K562 (cell line): Measurements from ENCODE around the gene LRRC43. TPM values are rescaled to one million over a fixed set of nuclear protein-coding genes. Genes with fewer than 3 reads are reported as not detected.

Source experiments
- ATAC-seq: fragments of 200-7000 bp; cut with Tn5 transposase; 3 replicates; pipeline ENCODE4 v1.9.1; 2020; ENCODE audit warnings: moderate library complexity
- BruUV-seq: library from RNA; stranded (reverse); fragments of 400-500 nt; replicated peaks from 2 replicates; lab custom pipeline; 2021; lab: Mats Ljungman, UMichigan
- CTCF ChIA-PET: fragments of 300-600 bp; formaldehyde crosslinking; extraction: SDS; loops from one replicate; lab custom pipeline; 2021; ENCODE audit warnings: low intra/inter-chr PET ratio; lab: Yijun Ruan, JAX
- POLR2A ChIA-PET: fragments of 300-600, 350-650 bp; sonication (Branson Sonifier 250); formaldehyde crosslinking; extraction: SDS; loops from one replicate; lab custom pipeline; 2021; ENCODE audit warnings: antibody characterized with exemption, inconsistent platforms; lab: Yijun Ruan, JAX
- DNase-seq, 4 experiments: peaks; one replicate each; pipeline versions ENCODE4 v3.0.0 to v3.0.0-alpha.2; 2011 to 2018; ENCODE audit warnings: low spot score in 3 of 4, mixed read lengths in 3 of 4; ENCODE audit errors: extremely low read depth in 1 of 4
- FAIRE-seq: peaks from 2 replicates; lab custom pipeline; 2011; peaks lifted over from hg19 to GRCh38; lab: Jason Lieb, UNC
- H2AFZ ChIP-seq: 2 replicates; pipeline ENCODE4 v1.6.0; 2011; ENCODE audit warnings: low read depth, low read length, control low read depth, inconsistent platforms
- H3K27ac ChIP-seq: fragments of 200-600 bp; 3 replicates; pipeline ENCODE4 v1.8.0; 2011; ENCODE audit warnings: low read depth, mild to moderate bottlenecking, control low read depth, inconsistent platforms, low read length, moderate library complexity, mixed read lengths; ENCODE audit errors: extremely low read depth
- H3K27me3 ChIP-seq, 2 experiments: fragments of 300-600 bp in 1 of 2; 2 replicates in 1 of 2; 3 replicates in 1 of 2; pipeline versions ENCODE4 v1.6.0 to v1.8.0; 2011; ENCODE audit warnings: inconsistent platforms in 2 of 2, low read length in 2 of 2, mild to moderate bottlenecking in 1 of 2, mixed read lengths in 1 of 2, moderate library complexity in 1 of 2; ENCODE audit not compliant: control insufficient read depth in 2 of 2, insufficient read depth in 2 of 2
- H3K36me3 ChIP-seq: fragments of 300-600 bp; 3 replicates; pipeline ENCODE4 v1.8.0; 2011; ENCODE audit warnings: mild to moderate bottlenecking, low read length, inconsistent platforms; ENCODE audit not compliant: control insufficient read depth, insufficient read depth
- H3K4me1 ChIP-seq, 2 experiments: fragments of 200-600 bp in 1 of 2; replicated peaks in 1 of 2; 2 replicates in 1 of 2; 3 replicates in 1 of 2; pipeline versions ENCODE4 v1.5.1 to v1.8.0; 2011; ENCODE audit warnings: inconsistent platforms in 2 of 2, low read length in 2 of 2, mild to moderate bottlenecking in 1 of 2, mixed read lengths in 1 of 2, moderate library complexity in 1 of 2; ENCODE audit not compliant: control insufficient read depth in 2 of 2, insufficient read depth in 2 of 2
- H3K4me2 ChIP-seq: 2 replicates; pipeline ENCODE4 v1.6.1; 2011; ENCODE audit warnings: low read length, control low read depth, inconsistent platforms, mixed read lengths; ENCODE audit not compliant: insufficient read depth
- H3K4me3 ChIP-seq: fragments of 200-600 bp; sonication (generic), shearing (Covaris generic); 2 replicates; pipeline ENCODE4 v1.5.1; 2016; ENCODE audit warnings: control low read depth, inconsistent platforms
- H3K79me2 ChIP-seq: fragments of 200-600 bp; 3 replicates; pipeline ENCODE4 v1.8.0; 2011; ENCODE audit warnings: low read length, inconsistent platforms; ENCODE audit not compliant: control insufficient read depth, insufficient read depth
- H3K9ac ChIP-seq, 2 experiments: 2 replicates each; pipeline versions ENCODE4 v1.6.0 to v1.6.1; 2011; ENCODE audit warnings: low read depth in 2 of 2, low read length in 2 of 2, control low read depth in 1 of 2, inconsistent platforms in 1 of 2, mild to moderate bottlenecking in 1 of 2, mixed read lengths in 1 of 2; ENCODE audit not compliant: insufficient read depth in 1 of 2
- H3K9me1 ChIP-seq: one replicate; pipeline ENCODE4 v1.6.0; 2011; ENCODE audit warnings: inconsistent platforms, mild to moderate bottlenecking, low read length, moderate library complexity; ENCODE audit not compliant: control insufficient read depth, insufficient read depth
- H3K9me3 ChIP-seq: replicated peaks from 2 replicates; pipeline ENCODE4 v1.5.1; 2011; ENCODE audit warnings: low read depth, low read length, inconsistent platforms; ENCODE audit not compliant: control insufficient read depth, insufficient read depth
- H4K20me1 ChIP-seq: replicated peaks from 2 replicates; pipeline ENCODE4 v1.6.1; 2011; ENCODE audit warnings: low read length, inconsistent platforms, mixed read lengths; ENCODE audit not compliant: control insufficient read depth, insufficient read depth
- BACH1 ChIP-seq: fragments of 200-800 bp; sonication (Bioruptor generic); IDR thresholded peaks from 2 replicates; pipeline ENCODE4 v1.6.1; 2016; ENCODE audit warnings: missing genetic modification characterization, missing compliant biosample characterization
- HES1 ChIP-seq: fragments of 450-650 bp; IDR thresholded peaks from 2 replicates; pipeline ENCODE4 v1.6.1; 2016; ENCODE audit warnings: low read depth, mild to moderate bottlenecking, moderate library complexity
- NR2F6 ChIP-seq: fragments of 450-650 bp; formaldehyde crosslinking; IDR thresholded peaks from 2 replicates; pipeline ENCODE4 v1.4.0; 2020; ENCODE audit warnings: mild to moderate bottlenecking
- PHB2 ChIP-seq: fragments of 450-650 bp; IDR thresholded peaks from 2 replicates; pipeline ENCODE4 v1.6.1; 2017; ENCODE audit warnings: low read depth
- PRPF4 ChIP-seq: fragments of 200-400 bp; formaldehyde crosslinking; IDR thresholded peaks from one replicate; pipeline ENCODE4 v1.6.1; 2017; ENCODE audit warnings: low read length, low read depth, mild to moderate bottlenecking; ENCODE audit not compliant: insufficient read depth, poor library complexity, severe bottlenecking
- RBM25 ChIP-seq: fragments of 200-400 bp; formaldehyde crosslinking; IDR thresholded peaks from 2 replicates; pipeline ENCODE4 v1.6.1; 2018; ENCODE audit warnings: low read length, low read depth, moderate library complexity; ENCODE audit not compliant: severe bottlenecking
- SMARCA5 ChIP-seq: fragments of 450-650 bp; IDR thresholded peaks from 2 replicates; pipeline ENCODE4 v1.6.1; 2016
- TRIM25 ChIP-seq: fragments of 450-650 bp; IDR thresholded peaks from 2 replicates; pipeline ENCODE4 v1.7.0; 2016; ENCODE audit warnings: borderline replicate concordance
- ZBTB43 ChIP-seq: sonication (generic); formaldehyde crosslinking; IDR thresholded peaks from 2 replicates; pipeline ENCODE4 v1.8.0; 2023; ENCODE audit warnings: mild to moderate bottlenecking, missing genetic modification reagents
- ZNF175 ChIP-seq: fragments of 200-800 bp; sonication (Bioruptor generic); IDR thresholded peaks from 2 replicates; pipeline ENCODE4 v1.6.1; 2016; ENCODE audit warnings: low read depth, mild to moderate bottlenecking, missing genetic modification characterization, missing compliant biosample characterization
- ZNF778 ChIP-seq: fragments of 450-650 bp; formaldehyde crosslinking; IDR thresholded peaks from 2 replicates; pipeline ENCODE4 v1.4.0; 2020; ENCODE audit warnings: mild to moderate bottlenecking, moderate library complexity
- ZNF785 ChIP-seq: fragments of 250-450 bp; sonication (Bioruptor Pico); IDR thresholded peaks from 2 replicates; pipeline ENCODE4 v1.4.0; 2020; ENCODE audit warnings: mild to moderate bottlenecking
- WGBS: fragments of 100-300 bp; shearing (Covaris generic); methylation state at CpG from one replicate; pipeline ENCODE4 v1.1.6; 2016; ENCODE audit warnings: low coverage, mixed read lengths; ENCODE audit not compliant: insufficient coverage; ENCODE audit errors: missing lambda C conversion rate; 5-methylcytosine and 5-hydroxymethylcytosine counted together
- in situ Hi-C: fragments of 300-500 bp; cut with MboI; formaldehyde crosslinking; loops from 4 replicates; pipeline ENCODE4 v1.15.0; 2018; ENCODE audit warnings: inconsistent platforms, mixed read lengths
- intact Hi-C: fragments of 100-400 bp; cut with micrococcal nuclease; formaldehyde crosslinking; loops from 2 replicates; pipeline ENCODE4 v1.14.2; 2022
- polyA plus RNA-seq, 8 experiments: library from polyadenylated mRNA; depleted of rRNA in 4 of 8; stranded (reverse) in 5 of 8; unstranded in 3 of 8; fragments of >200 nt; fragmentation: Nextera tagmentation in 2 of 8; fragmentation: Illumina TruSeq in 1 of 8; extraction: Ambion mirVana in 2 of 8; extraction: Trizol in 1 of 8; gene quantifications; 2 replicates each; pipeline versions ENCODE4 v1.2.1 to v1.2.3, GENCODE V29; 2011 to 2014; ENCODE audit warnings: inconsistent platforms in 1 of 8, missing spikeins in 1 of 8
- total RNA-seq, 7 experiments: library from RNA; depleted of rRNA in 6 of 7; stranded (reverse); fragments of >200 nt in 6 of 7; fragmentation: Illumina TruSeq in 2 of 7; extraction: Trizol in 2 of 7; gene quantifications; 2 replicates each; pipeline versions ENCODE4 v1.2.1 to v1.2.3, GENCODE V29; 2011 to 2021; ENCODE audit warnings: low replicate concordance in 1 of 7

Gene LRRC43
- total and polyA plus RNA-seq, 9 of the 15 experiments (the other 6 are each of a cell fraction or from before 2014, with no cell fraction given), result 0.19 TPM; not detected in 8

- H3K27ac ChIP-seq, result no peak overlapping the region
- no peaks in the 10 kb centered on the region for H3K79me2 ChIP-seq
- H2AFZ ChIP-seq, result no peak overlapping the region
- peaks cover 19 to 31% of the 10 kb centered on the region in 2 experiments; a peak in 4 of 5 replicates for H3K27me3 ChIP-seq
- no peaks in the 10 kb centered on the region for H3K36me3 ChIP-seq
- no TSS peak for BruUV-seq
- no peak overlapping the region for H3K9ac ChIP-seq
- FAIRE-seq (no peak), ATAC-seq (no peak), DNase-seq (no peak)
- no peaks in the 10 kb centered on the region for H3K9me3 ChIP-seq
- H4K20me1 ChIP-seq, result no peaks in the 10 kb centered on the region
- CTCF ChIA-PET, result no interaction called here
- in situ Hi-C loops (no loop called here), intact Hi-C loops (no loop called here)
- POLR2A ChIA-PET, result interaction anchor here (0.7 to 1.3 kb wide), 3 partner anchors 14 to 20 kb away, joined by 3 to 5 read pairs (median 3); partner anchors contain the start of gene LRRC43
- WGBS, result 35% methylated on average over 10 of the region's 10 CpGs
- no peaks in the 10 kb centered on the region; a peak in 2 of 5 replicates for H3K4me1 ChIP-seq
- no peak overlapping the region for H3K4me3 ChIP-seq
- no peak overlapping the region for H3K4me2 ChIP-seq
- no peaks in the 10 kb centered on the region for H3K9me1 ChIP-seq
- no peak for TF ChIP-seq HES1
- TF ChIP-seq ZNF778 (CRISPR knock-in tag), result no peak
- no peak for TF ChIP-seq SMARCA5
- no peak for TF ChIP-seq NR2F6 (CRISPR knock-in tag)
- TF ChIP-seq TRIM25, result no peak
- no peak for TF ChIP-seq BACH1 (tag)
- TF ChIP-seq RBM25, result no peak
- TF ChIP-seq PHB2, result no peak
- TF ChIP-seq PRPF4, result no peak
- no peak for TF ChIP-seq ZBTB43 (CRISPR knock-in tag)
- TF ChIP-seq ZNF785 (CRISPR knock-in tag), result no peak
- TF ChIP-seq ZNF175 (CRISPR knock-in tag), result no peak
Observed at GRCh38 chr12:122167356-122167925, 15.5 kb upstream of the LRRC43 start.
